GM19463 (cell line): ENCODE measurements around the gene RTCB.
A peak's percentile ranks its signal among the peaks of the same experiment; 100 is the strongest.

Source experiments
- ATAC-seq: cut with Tn5 transposase; IDR thresholded peaks from one replicate; pipeline ENCODE4 v1.9.1; 2021; ENCODE audit warnings: mild to moderate bottlenecking, moderate library complexity; ENCODE audit not compliant: unreplicated experiment

The RTCB gene

DNA sequence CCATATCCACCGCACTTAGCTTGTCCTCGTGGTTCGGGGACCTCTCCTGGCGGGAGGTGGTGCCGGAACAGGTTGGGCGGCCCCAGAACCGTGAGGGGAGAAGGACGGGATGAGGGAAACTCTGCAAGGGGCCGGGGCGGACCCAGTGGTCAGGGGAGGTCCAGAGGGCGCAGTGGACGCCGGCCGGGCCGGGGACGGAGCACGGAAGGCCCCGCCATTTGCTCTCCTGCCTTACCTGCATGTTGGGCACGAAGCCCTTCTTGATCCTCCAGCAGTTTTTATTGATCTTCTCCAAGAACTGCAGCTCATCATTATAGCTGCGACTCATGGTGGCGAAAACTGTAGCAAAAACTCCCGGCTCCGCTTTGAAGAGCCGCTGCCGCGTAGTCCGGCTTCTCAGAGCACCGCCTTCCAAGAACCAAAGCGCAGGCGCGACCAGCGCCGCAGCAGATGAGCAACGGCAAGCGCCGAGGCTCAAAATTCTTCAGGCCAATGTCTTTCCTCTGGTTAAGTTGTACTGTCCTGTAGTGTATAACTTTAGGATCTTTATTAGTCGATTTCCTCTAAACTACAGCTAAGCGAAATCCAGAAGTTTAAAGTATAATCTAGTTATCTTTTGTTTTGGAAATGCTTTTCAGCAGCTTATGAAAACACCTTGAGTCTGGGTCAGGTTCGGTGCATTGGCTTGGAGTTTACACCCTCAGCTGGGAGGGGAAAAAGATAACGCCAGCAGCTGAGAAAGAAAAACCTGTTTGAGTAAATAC, at the start of gene RTCB:
Gene RTCB, minus strand, starts transcription at position 419 of the 764 bp plus-strand sequence. Its CDS starts 91 bp downstream, at position 328.
- ATAC-seq = peak; percentile 43

DNA sequence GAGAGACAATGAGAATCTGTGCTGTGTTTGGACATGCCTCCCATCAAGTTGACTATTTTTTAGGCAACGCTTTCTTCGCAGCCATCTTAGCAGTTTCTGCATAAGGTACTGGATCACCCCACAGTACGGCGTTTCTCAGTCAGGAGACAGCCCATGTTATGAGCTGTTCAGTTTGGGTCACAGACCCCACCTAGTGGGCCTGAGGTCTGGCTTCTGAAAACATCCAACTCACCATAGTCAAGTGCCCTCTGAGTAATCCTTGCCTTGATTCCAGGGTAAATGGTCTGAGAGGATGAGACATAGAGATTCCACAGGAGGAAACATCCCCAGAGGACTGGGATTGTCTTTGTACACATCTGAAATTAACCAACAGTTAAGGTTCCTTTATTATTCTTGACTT, 45.0 kb upstream of the RTCB start:
- no peak for ATAC-seq

DNA sequence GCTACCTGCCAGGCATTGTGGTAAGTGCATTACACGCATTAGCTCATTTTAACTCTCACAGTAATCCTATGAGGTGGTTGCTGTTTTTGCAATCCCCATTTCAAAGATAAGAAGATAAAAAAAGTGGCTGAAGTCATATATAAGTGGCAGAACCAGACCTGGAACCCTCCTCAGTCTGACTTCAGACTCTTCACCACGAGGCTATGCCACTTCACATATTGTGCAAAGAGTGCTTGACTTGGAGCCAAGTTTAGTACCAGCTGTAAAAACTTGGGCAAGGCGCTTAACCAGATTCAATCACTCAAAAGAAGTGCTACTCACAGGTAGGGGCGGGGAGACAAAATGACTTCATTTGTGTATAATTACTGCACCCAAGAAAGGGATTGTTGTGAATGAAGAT, 36.9 kb upstream of the RTCB start:
- ATAC-seq = no peak

DNA sequence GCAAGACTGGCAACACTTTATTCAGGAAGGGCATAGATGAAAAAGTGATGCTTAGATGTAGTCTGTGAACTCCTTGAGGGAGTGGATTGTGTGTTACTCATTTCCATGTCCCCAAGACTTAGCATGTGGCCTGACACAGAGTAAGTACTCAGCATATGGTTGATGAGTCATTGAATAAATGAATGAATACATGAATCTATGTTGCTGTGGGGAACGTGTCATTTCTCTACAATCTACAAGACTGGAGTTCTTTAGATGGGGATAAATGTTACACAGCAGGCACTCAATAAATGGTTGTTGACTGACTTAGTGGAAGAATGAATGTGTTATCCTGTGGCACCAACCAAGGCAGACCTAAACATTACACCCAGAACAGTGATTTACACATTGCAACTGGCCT, 34.3 kb upstream of the RTCB start:
- no peak for ATAC-seq

DNA sequence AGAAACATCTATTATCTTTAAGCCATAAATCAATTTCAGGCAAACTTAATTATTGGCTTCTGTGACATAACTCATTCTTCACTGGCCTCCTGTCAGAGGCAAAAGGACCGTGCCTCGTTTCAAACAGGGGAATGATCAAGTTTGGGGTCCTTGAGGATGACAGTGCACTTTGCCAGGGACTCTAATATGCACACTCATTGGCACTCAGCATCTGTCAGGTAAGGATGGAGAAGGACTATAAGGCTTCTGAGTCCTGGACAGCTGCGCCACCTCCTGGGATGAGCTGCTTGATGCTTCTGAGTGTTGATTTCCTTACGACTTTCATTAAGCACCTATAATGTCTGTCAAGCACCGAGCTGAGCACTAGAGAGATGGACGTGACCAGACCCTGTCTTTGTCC, 32.0 kb upstream of the RTCB start:
- ATAC-seq = no peak

DNA sequence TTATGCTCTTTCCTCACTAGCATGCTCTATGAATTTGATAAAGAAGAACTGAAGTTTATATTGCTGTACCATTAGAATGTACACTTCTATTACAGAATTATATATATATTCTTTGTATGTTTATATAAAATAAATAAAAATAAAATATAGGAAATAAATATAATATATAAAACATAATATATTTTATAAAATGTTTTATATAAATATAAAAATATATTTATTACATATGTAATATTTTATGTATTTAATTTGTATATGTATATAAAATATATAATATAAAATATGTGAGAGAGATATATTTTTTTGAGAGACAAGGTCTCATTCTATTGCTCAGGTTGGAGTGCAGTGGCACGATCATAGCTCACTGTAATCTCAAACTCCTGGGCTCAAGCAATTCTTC, 18.3 kb upstream of the RTCB start:
- ATAC-seq = no peak

DNA sequence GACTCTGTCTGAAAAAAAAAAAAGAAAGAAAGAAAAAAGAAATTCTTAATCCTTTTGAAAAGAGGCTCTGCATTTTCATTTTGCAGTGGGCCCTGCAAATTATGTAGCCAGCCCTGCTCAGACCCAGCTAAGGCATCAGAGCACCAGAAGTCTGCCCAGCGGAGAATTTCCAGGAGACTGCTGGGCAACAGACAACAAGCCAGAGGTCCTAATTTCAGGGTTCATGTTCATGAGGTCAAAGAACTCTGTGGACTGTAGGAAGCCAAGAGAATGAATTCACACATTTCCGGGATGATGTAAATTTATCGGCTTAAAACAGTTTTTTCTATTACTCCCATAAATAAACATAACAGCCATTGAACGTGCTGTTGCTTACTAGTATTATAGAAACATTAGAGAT, 14.8 kb upstream of the RTCB start:
- no peak for ATAC-seq

DNA sequence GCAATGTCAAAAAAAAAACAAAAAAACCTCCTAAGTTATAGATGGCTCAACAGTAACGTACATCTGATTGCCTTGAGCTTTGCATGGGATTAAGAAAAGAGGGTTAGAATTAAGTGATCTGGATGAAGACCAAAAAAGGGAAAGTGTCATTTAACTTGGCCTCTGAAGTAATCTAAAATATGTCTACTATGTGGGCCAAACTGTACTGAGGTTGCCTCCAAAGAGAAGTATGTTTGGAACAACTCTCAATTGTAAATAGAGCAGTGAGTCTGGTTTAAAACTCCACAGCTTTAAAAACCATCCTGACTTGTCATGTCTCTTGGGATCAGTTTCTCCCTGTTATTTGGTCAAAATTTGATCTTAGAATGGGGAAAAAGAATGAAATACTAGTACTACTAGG, 11.6 kb upstream of the RTCB start:
- no peak for ATAC-seq

DNA sequence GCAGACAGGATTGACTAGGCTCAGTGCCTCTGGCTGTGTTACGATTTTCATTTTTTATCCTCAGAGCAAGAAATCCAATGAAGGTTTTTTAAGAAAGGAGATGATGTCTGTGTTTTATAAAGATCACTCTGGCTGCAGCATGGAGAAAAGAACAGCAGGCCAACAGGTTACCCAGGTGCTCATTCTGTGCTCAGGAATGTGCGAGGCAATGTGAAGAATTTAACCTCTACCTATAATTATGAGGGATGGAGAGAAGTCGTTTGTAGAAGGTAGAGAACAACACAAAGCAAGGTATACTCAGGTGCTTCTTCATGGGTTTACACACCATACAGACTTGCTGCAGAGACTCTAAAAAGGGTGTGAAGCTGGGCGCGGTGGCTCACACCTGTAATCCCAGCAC, 10.0 kb upstream of the RTCB start:
- ATAC-seq = no peak

DNA sequence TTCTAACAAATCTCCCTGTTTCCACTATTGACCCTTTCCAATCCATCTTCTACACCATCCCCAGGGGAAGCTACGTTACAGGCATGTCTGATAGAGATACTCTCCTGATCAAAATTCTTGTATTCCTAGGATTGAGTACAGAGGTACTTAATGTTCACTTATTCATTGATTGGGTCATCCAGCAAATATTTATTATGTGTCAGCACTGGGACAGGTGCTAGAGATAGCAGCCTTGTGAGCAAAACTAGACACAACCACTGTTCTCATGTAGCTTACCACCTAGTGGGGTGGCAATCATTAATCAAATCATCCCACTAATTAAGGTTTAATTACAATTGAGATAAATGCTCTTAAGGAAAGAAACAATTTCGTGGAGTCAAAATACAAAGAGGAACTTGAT, 9.4 kb upstream of the RTCB start:
- ATAC-seq = no peak

DNA sequence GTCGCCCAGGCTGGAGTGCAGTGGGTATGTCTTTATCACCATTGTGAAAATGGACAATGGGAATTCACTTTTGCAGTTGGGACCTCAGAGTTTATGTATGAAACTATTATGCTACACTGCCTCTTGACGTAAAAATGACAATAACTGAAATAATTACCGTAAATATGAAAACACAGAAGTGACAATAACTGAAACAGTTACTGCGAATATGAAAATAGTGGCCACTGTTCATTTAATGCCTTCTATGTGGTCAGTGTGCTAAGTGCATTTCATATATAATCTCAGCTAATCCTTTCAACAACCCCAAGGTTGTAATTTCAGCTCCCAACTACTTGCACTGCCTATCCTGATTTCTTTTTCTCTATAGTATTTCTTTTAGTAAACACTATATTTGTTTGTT, 5.9 kb upstream of the RTCB start:
- no peak for ATAC-seq

DNA sequence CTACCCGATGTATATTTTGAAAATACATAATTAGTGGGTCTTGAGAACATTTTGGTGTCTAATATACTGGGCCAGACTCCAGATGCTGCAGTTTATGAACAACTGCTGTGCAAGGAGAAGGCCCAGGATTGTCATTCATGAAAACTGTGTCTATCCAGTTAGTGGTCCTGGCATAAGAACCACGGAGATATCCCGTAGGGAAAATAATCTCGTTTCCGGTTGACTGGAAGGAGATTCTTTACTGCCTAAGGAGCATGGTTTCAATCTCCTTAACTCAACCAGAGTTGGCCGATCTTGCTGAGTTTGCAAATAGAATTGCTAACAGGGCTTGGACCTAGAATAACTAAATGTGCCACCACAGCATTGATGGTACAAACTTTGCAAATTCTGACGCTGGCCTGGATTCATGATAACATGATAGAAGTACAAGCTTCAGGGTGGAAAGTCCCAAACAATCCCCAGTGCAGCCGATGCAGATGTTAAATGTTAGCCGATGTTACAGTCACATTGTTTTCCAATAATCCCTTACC, 4.6 kb upstream of the RTCB start:
- ATAC-seq = no peak

DNA sequence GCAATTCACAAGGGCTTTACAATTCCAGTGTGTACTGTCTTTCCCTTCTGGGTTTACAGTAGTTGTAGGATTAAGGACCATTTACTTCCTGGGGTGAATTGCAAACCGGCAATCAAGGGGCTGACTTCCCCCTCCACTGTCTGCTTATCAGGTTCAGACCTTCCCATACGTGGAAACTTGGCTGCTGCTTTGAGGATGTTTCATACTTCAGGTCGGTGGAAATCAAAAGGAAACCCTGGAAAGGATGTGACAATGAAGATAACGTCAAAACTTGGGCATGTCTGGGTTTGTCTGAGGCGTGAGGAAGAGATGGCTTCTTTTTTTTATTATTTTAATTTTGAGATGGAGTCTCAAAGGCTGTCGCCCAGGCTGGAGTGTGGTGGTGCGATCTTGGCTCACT, 2.1 kb upstream of the RTCB start:
- ATAC-seq = no peak

DNA sequence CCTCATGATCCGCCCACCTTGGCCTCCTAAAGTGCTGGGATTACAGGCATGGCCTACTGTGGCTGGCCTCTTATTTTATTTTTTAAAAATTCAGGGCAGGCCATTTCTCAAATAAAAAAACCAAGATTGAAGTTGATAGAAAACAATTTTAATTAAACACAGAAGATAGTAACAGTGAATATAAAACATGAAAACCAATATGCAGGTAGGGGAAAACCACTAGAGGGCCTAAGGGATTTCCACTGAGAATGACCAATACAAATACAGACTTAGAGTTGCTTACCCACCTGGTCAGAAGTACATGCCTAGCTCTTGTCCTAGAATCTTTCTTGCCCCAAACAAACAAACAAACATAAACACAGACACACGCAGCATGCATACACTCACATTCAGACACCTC, 1.7 kb upstream of the RTCB start:
- no peak for ATAC-seq

DNA sequence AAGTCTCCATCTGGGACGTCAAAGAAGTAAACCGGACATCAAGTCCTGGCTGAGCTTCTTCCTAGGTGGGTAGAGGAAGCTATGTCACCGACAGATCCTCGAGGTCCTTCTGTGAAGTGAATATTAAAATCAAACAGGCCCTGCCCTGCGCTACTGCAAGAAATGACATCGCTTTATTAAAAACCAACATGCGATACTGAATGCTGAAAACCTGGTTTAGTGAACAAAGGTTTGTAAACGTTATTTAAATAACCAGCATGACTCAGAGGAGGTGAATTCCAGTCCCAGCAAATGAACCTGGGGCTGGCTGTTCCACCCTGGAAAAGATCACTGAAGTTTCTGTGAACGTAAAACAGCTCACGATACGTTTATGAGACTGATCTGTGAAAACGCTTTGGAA, 645 bp downstream of the RTCB start:
- ATAC-seq = no peak

DNA sequence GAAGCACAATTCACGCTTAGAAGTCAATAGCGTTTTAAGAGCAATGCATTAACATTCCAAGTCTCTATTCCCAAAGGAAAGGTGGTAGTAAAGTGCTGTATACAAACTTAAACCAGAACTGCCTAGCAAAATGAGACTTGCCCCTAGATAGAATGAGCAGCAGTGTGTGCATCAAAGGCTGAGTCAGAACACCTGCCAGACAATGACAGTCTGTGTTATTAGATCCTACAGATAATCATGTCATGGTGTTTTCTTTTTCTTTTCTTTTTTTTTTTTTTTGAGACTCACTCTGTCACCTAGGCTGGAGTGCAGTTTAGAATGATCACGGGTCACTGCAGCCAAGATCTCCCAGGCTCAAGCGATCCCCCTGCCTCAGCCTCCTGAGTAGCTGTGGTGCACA, 1.6 kb downstream of the RTCB start:
- no peak for ATAC-seq

DNA sequence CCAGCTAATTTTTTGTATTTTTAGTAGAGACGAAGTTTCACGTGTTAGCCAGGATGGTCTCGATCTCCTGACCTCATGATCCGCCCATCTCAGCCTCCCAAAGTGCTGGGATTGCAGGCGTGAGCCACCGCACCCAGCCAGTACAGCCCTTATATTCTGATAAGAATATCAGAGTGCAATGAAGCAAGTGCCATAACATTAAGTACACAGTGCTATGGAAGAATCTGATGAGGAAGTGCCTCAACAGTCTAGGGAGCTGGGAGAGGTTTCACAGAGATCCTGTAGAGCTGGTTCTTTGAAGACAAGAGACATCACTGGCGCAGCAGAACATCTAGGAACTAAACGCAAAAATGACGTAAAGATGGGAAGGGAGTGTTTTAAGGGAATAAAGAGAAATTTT, 2.1 kb downstream of the RTCB start:
- no peak for ATAC-seq

DNA sequence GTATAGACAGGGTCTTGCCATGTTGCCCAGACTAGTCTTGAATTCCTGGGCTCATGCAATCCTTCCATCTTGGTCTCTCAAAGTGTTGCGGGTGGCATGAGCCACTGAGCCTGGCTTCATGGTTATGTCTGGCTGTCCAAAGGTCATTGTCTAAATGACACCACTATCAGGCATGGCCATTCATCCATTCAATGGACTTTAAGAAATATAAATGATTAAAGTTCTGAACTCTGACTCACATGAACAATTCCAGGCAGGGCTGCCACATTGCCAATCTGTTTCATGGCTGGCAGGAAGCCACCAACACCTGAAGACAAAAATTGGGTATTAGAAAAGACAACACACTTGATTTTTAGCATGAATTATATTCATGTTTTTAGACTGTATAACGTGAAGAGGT, 4.1 kb downstream of the RTCB start:
- ATAC-seq = no peak

DNA sequence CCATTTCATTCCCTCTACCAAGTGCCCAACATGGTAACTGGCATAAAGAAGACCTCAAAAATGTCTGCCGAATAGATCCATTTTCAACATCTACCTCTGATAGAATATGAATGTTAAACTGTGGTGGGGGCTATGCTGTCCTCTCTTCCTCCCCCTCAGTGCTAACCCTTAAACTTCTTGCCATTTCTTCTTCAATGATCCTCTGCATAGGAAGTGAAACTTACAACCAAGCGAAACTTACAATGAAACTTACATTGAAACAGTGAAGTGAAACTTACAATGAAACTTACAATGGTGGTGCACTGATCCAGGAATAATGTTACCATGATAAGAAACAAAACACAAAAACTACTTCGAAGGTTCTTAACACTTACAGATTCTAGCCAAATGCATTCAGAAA, 4.7 kb downstream of the RTCB start:
- ATAC-seq = no peak

DNA sequence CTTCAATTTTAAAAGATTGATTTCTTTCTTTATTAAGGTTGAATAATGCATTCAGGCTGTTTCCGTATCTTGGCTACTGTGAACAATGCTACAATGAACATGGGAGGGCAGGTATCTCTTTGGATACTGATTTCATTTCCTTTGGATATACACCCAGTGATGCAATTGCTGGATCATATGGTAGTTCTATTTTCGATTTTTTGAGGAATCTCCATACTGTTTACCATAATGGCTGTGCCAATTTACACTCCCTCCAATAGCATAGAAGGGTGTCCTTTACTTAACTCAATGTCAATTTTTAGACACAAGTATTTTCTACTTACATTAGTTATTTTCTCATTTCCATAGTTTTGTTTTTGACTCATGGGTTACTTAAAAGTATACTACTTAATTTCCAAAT, 8.0 kb downstream of the RTCB start:
- no peak for ATAC-seq

DNA sequence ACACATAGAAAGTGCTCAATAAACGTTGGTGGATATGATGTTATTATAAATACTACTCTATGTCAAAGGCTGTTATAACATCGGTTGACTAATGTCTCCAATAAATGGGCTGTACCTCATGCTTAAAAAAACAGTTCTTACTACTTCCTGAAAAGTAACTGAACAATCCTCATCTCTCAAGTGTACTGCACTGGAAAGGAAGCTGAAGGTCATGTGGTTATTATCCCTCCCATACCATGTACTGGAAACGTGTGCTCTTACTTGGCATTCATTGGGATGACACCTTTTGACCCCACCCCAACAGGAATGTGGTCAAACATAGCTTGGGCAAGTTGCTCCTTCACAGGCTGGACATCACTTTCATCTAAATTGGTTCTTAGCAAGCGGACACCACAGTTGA, 10.6 kb downstream of the RTCB start:
- no peak for ATAC-seq

DNA sequence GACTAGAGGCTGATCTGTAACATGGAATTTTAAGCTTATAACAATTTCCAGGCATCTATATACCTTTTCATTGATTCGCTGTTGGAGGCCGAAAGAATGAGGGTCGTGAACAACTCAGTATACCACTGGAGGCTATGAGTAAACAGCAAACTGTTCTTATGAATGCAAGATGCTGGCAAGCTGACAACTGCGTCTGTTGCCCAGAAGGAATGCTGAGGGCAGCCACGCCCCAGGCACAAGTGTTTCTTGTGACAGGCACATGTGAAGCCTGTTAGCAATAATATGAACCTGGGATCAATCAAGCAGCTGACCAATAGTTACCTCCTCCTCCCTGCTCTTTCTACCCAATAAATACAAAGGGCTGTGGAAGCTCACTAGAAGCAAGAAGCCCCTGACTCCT, 15.3 kb downstream of the RTCB start:
- no peak for ATAC-seq

DNA sequence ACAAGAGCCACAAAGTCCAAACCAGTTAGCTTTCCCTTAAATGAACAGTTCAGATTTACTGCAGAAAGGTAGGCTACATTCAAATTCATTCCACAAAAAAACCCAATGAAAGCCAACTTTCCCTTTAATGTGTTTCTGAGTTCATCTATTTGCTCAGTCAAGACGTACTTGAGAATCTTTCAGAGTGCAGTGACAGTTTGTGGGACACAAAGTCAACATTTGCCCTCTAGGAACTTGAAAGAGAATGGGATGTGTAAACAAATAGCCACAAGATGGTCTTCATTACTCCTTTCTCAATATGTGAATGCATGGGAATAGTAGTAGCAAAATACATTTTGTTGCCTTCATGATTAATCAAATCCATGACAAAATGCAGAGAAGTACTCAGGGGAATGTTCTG, 15.8 kb downstream of the RTCB start:
- ATAC-seq = no peak
